HTERT RPE-1 (cell line): Measurements from ENCODE around the gene EPHB2.
"Not testable (repeated sequence)": the region's sequence is repeated elsewhere in the genome, so short reads cannot be mapped to it uniquely, and the experiment has no call there.

Experiments used
- in situ Hi-C: fragments of 300-500 bp; cut with MboI; formaldehyde crosslinking; loops from 4 replicates; pipeline ENCODE4 v1.14.3; 2020; ENCODE audit warnings: low sequenced_read_pairs

The EPHB2 gene

GRCh38 chr1:22710701-22711049 is at the start of gene EPHB2:
TSS of gene EPHB2 (plus strand) at chr1:22710839. CDS start at chr1:22710983, 144 bp downstream.
- in situ Hi-C loops = no loop called here

- in situ Hi-C loops = no loop called here
Measured at GRCh38 chr1:22661880-22662279, 48.8 kb upstream of the EPHB2 start.

- in situ Hi-C loops = no loop called here
Measured at GRCh38 chr1:22662318-22662717, 48.3 kb upstream of the EPHB2 start.

DNA sequence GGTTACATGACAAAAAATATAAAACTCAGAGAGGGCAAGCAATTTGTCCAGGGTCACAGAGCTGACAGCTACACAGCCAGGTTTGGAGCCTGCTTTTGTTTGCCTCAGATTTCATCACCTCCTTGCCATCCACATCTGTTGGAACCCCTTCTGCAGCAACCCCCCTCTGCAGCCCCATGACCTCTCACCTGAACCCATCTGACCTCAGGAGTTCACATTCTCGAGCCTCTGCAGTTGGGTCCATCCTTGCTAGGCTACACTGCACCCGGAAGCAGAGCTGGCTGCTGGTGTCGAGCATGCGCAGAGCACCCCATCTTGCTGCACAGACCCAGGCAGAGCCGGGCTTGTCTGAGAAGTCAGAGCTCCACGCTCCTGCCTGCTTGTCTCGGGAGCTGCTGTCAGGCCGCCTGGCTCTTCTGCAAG is 47.6 kb upstream of the EPHB2 start:
- in situ Hi-C loops = no loop called here

DNA sequence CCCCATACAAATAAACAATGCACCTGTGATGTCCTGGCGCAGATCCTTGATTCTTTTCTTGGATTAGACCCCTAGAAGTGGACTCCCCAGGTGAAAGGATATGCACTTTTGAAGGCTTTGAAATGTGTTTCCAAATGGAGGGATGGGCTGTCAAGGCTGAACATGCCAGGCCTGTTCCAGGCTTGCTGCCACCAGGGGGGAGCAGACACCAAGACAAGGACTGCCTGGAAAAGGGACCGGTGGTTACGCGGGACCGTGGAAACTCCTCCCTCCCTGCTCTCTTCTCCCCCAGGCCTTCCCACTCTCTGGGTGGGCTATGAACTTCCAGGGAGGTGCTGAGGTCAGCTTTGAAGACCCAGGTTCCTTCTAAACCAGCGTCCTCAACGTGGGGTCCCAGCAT is 44.9 kb upstream of the EPHB2 start:
- in situ Hi-C loops = no loop called here

DNA sequence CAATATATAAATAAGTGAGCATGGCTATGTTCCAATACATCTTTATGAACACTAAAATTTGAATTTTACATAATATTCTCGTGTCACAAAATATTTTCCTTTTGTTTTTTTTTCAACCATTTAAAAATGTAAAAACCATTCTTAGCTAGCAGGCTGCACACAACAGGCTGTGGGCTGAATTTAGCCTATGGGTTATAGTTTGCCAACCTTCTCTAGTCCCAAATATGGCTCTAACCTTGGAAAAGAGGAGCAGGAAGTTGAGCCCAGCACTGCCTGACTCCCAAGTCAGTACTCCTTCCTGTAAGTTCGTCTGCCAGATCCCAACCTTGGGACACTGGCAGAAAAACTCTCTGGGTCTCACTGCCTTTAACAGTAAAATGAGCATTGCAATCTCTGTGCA is 44.2 kb upstream of the EPHB2 start:
- in situ Hi-C loops = no loop called here

DNA sequence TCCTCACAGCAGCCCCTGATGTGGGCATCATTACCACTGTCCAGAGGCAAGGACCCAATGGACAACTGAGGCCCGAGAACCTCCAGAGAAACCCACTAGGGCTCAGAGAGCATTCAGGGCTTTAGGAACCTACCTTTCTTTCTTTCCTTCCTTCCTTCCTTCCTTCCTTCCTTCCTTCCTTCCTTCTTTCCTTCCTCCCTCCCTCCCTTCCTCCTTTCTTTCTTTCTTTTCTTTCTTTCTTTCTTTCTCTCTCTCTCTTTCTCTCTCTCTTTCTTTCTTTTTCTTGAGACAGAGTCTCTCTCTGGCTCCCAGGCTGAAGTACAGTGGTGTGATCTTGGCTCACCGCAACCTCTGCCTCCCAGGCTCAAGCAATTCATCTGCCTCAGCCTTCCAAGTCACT is 41.8 kb upstream of the EPHB2 start:
- in situ Hi-C loops = not testable (repeated sequence)

- in situ Hi-C loops = no loop called here
Measured at GRCh38 chr1:22670352-22670975, 40.2 kb upstream of the EPHB2 start.

DNA sequence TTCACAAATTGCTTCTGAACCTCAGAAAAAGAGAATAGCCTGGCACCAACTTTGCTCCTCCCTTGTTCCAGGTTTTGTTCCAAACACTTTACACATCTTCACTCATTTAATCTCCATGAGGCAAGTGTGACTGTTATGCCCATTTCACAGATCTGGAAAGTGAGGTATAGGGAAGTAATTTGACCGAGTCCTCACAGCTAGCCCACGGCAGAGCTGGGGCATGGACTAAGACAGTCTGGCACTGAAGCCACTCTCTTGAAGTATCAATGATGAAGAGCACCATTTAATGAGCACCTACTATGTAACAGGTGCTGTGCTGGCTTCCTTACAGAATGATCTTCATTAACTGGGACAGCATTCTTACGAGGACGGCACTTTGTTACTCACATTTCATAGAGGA is 38.6 kb upstream of the EPHB2 start:
- in situ Hi-C loops = no loop called here

DNA sequence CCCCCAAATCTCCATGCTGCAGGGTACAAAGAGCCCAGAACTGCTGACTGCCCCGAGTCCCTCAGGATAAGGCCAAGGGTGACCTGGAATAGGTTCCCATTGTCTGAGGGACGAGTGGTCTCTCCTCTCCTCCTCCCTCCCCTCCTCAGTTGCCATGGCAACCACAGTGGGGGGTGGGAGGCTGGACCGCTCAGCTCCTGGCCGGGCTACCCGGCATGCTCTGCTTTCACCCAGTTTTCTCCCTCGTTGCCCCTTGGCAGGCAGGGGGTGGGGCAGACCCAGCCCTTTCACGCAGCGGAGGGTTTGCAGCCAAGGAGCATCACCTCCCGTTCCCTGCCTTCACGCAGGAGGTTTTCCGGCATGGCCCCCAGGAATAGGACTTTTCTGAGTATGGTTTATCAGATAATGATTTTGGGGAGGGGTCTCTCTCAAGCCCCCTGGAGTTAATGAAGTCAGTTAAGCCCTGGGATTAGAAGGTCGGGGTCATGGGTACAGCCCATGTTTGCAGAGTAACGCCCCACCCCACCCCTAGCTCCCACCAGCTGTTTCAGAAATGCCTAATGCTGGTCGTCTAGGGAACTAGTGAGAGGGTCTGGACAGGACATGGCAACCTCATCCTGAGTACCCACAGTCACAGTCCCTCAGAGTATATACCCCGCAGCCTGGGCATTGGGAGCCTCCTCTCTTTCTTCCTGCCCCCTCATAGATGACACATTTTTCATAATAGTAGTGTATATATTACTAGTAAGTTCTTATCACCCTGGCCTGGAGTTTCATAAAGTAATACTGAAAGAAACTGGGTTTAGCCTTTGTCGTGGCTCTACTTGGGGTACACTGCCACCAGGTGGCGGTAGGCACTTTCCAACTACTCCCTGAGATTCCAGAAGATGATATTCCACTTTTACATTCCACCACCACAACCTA is 36.9 kb upstream of the EPHB2 start:
- in situ Hi-C loops = no loop called here

GRCh38 chr1:22674410-22674749 is 36.3 kb upstream of the EPHB2 start:
- in situ Hi-C loops = no loop called here

GRCh38 chr1:22676151-22676550 is 34.5 kb upstream of the EPHB2 start:
- in situ Hi-C loops = not testable (repeated sequence)

- in situ Hi-C loops = no loop called here
Measured at GRCh38 chr1:22676916-22677583, 33.6 kb upstream of the EPHB2 start.

DNA sequence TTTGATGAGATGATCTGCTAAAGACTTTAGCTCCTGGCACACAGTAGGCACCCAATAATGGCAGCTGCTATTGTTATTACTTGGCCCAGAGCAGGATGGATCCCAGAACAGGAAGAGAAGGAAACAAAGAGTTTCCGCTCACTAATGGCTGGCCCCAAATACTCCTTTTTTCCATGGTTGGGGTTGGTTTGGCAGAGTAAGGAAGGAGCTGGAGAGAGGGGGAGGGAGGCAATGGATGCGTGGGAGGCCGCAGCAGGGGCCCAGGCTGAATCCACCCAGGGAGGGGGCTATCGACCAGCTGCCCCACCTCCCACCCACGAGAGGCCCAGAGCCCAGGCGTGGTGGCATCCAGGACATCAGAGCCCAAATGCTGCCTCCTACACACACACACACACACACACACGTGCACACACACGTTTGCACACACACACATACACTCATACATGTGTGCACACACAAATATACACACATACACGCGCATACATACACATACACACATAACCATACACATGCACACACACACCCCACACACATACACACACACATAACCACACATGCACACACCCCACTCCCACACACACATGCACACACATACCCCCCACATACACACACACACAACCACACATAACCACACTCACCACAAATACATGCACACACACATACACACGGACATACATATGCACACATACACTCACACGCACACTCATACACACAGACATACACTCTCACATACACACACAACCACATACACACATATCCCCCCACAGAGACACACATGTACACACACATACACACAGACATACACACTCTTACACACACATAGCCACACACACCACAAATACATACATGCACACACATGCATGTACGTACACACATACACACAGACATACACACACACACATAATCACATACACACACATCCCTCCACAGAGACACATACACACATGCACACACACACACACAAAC is 32.4 kb upstream of the EPHB2 start:
- in situ Hi-C loops = no loop called here

- in situ Hi-C loops = no loop called here
Measured at GRCh38 chr1:22680726-22681125, 29.9 kb upstream of the EPHB2 start.

DNA sequence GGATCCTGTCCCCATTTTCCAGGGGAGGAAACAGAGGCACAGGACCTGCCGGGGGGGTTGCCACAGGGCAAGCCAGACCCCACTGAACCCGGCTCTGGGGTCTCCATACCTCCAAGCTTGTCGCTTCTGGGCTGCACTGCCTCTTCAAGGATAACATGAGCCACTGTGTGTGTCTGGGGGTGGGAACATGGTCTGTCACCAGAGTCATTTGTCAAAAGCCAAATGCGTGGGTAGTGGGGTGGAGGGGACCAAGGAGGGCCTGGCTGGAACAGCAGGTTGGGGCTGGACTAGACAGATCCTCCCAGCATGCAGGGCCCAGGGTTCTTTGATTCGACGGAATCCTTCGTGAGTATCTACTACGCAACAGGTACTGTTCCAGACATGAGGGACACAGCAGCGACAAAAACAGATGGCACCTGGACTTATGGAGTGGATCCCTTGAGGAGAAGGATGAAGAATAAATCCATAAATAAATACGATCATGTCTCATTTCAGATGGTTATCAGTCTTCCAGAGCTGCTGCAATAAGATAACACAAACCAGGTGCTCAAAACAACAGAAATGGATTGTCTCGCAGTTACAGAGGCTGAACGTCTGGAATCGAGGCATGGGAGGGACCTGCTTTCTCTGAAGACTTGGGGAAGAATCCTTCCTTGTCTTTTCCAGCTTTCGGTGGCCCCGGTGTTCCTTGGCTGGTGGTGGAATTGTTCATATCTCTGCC is 28.9 kb upstream of the EPHB2 start:
- in situ Hi-C loops = no loop called here

DNA sequence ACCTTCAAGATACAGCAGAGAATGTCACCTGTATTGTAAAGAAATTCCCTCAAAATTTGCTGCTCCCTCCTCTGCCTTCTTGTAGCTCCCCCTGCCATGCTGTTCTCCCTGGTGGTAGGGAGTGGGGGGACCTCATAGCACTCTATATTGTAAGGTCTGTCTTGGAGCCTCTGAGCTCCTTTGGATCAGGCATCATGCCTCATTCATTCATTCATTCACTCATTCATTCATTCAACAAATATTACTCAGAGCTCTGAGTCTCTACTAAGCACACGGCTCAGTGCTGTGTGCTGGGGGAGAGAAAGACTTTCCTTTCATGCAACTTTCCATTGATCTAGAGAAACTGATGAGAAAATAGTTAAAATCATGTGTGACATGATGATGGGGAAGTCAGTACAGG is 27.1 kb upstream of the EPHB2 start:
- in situ Hi-C loops = no loop called here

- in situ Hi-C loops = no loop called here
Measured at GRCh38 chr1:22685591-22686059, 25.0 kb upstream of the EPHB2 start.

DNA sequence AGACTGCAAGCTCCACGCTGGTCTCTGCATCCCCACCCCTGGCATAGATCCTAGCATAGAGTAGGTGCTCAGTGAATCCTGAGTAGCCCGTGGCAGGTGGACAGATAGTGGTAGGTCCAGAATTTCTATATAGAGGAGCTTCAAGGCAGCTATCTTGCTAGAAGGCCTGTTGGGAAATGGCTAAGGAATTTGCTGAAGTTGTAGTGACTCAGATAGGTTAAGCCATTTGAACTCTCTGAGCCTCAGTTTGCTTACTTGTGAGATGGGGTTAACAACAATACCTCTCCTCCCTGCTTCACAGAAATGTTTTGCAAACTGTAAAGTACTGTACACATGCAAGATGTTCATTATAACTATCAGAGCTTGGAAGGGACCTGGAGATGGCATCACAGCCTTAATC is 23.4 kb upstream of the EPHB2 start:
- in situ Hi-C loops = no loop called here

DNA sequence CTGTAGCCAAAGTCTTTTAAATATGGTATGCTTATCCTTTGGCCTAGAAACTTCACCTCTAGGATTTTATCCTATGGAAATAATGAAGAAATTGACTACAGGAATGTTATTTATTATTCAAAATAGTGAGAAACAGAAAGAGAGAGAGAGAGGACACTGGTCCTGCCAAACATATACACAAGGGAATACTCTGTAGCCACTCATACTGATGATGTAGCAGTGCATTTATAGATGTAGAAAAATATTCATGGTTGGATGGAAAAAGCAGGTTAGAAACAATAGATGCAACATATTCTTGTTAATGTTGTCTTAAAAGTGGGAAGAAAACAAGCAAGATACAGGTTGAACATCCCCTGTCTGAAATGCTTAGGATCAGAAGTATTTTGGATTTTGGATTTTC is 22.2 kb upstream of the EPHB2 start:
- in situ Hi-C loops = no loop called here
